Liver (tissue), 9 donors: ENCODE measurements around the gene UNC13A. TPM values are rescaled to one million over a fixed set of nuclear protein-coding genes. Genes with fewer than 3 reads are reported as not detected.

Source experiments
- DNase-seq: peaks from one replicate; pipeline ENCODE4 v3.0.0-alpha.2; 2017; ENCODE audit warnings: low spot score
- H3K27ac ChIP-seq, 2 donors: one replicate each; pipeline ENCODE4 v1.7.0; 2013; ENCODE audit warnings: inconsistent platforms in 2 of 2, low read length in 2 of 2, control low read depth in 1 of 2, low read depth in 1 of 2, mild to moderate bottlenecking in 1 of 2
- H3K27me3 ChIP-seq, 4 donors: one replicate each; pipeline versions ENCODE4 v1.6.1 to v1.7.0; 2013; ENCODE audit warnings: low read length in 3 of 4, inconsistent platforms in 1 of 4, mild to moderate bottlenecking in 1 of 4, moderate library complexity in 1 of 4; ENCODE audit not compliant: control insufficient read depth in 4 of 4, insufficient read depth in 4 of 4
- H3K36me3 ChIP-seq, 4 donors: one replicate each; pipeline versions ENCODE4 v1.6.1 to v1.7.0; 2013; ENCODE audit warnings: low read length in 3 of 4, mild to moderate bottlenecking in 3 of 4, low read depth in 1 of 4, moderate library complexity in 1 of 4; ENCODE audit not compliant: control insufficient read depth in 4 of 4, insufficient read depth in 3 of 4
- H3K4me1 ChIP-seq, 4 donors: one replicate each; pipeline versions ENCODE4 v1.6.1 to v1.7.0; 2013; ENCODE audit warnings: low read length in 3 of 4, mild to moderate bottlenecking in 3 of 4, moderate library complexity in 1 of 4; ENCODE audit not compliant: control insufficient read depth in 4 of 4, insufficient read depth in 4 of 4
- H3K4me3 ChIP-seq, 3 donors: one replicate each; pipeline versions ENCODE4 v1.6.1 to v1.7.0; 2013; ENCODE audit warnings: low read length in 3 of 3, control low read depth in 1 of 3, low read depth in 1 of 3, mild to moderate bottlenecking in 1 of 3
- H3K9ac ChIP-seq, 2 donors: one replicate each; pipeline ENCODE4 v1.7.0; 2013; ENCODE audit warnings: low read length in 2 of 2, mild to moderate bottlenecking in 2 of 2, moderate library complexity in 2 of 2, control low read depth in 1 of 2, low read depth in 1 of 2
- H3K9me3 ChIP-seq, 4 donors: one replicate each; pipeline versions ENCODE4 v1.6.1 to v1.7.0; 2013; ENCODE audit warnings: low read length in 3 of 4; ENCODE audit not compliant: control insufficient read depth in 4 of 4
- CTCF ChIP-seq: fragments of 150-350 bp; IDR thresholded peaks from 2 replicates; pipeline ENCODE4 v1.5.1; 2017; ENCODE audit warnings: improper control_type of control experiment, low read depth, low read length; ENCODE audit not compliant: missing input control
- EGR1 ChIP-seq, 2 donors: IDR thresholded peaks; 2 replicates each; pipeline ENCODE4 v1.6.1; 2016 to 2018; ENCODE audit warnings: antibody characterized with exemption in 2 of 2, low read depth in 2 of 2
- FOXA1 ChIP-seq: IDR thresholded peaks from 2 replicates; pipeline ENCODE4 v1.6.1; 2016; ENCODE audit warnings: antibody characterized with exemption
- FOXA2 ChIP-seq: IDR thresholded peaks from 2 replicates; pipeline ENCODE4 v1.6.1; 2016; ENCODE audit warnings: antibody characterized with exemption
- GABPA ChIP-seq, 2 donors: IDR thresholded peaks in 1 of 2; conservative IDR thresholded peaks in 1 of 2; 2 replicates each; pipeline ENCODE4 v1.6.1; 2016; ENCODE audit warnings: antibody characterized with exemption in 2 of 2, mild to moderate bottlenecking in 1 of 2, moderate library complexity in 1 of 2
- HNF4A ChIP-seq, 2 donors: conservative IDR thresholded peaks; 2 replicates each; pipeline ENCODE4 v1.6.1; 2016; ENCODE audit warnings: antibody characterized with exemption in 2 of 2, mild to moderate bottlenecking in 2 of 2
- HNF4G ChIP-seq: IDR thresholded peaks from 2 replicates; pipeline ENCODE4 v1.6.1; 2016; ENCODE audit warnings: antibody characterized with exemption
- JUND ChIP-seq, 2 donors: IDR thresholded peaks; 2 replicates each; pipeline ENCODE4 v1.6.1; 2016; ENCODE audit warnings: antibody characterized with exemption in 2 of 2
- NR2F2 ChIP-seq: IDR thresholded peaks from 2 replicates; pipeline ENCODE4 v1.6.1; 2016; ENCODE audit warnings: antibody characterized with exemption
- RAD21 ChIP-seq, 2 donors: IDR thresholded peaks; 2 replicates each; pipeline ENCODE4 v1.6.1; 2016; ENCODE audit warnings: antibody characterized with exemption in 2 of 2, mild to moderate bottlenecking in 2 of 2
- REST ChIP-seq: IDR thresholded peaks from 2 replicates; pipeline ENCODE4 v1.6.1; 2016; ENCODE audit warnings: antibody characterized with exemption, mild to moderate bottlenecking
- RXRA ChIP-seq, 2 donors: IDR thresholded peaks; 2 replicates each; pipeline ENCODE4 v1.6.1; 2017 to 2018; ENCODE audit warnings: antibody characterized with exemption in 2 of 2, mild to moderate bottlenecking in 1 of 2
- SP1 ChIP-seq: IDR thresholded peaks from 2 replicates; pipeline ENCODE4 v1.6.1; 2018; ENCODE audit warnings: antibody characterized with exemption, mild to moderate bottlenecking
- TAF1 ChIP-seq: conservative IDR thresholded peaks from 2 replicates; pipeline ENCODE4 v1.6.1; 2016; ENCODE audit warnings: antibody characterized with exemption, mild to moderate bottlenecking
- YY1 ChIP-seq: IDR thresholded peaks from 2 replicates; pipeline ENCODE4 v1.6.1; 2016; ENCODE audit warnings: antibody characterized with exemption, mild to moderate bottlenecking
- ZBTB33 ChIP-seq: IDR thresholded peaks from 2 replicates; pipeline ENCODE4 v1.6.1; 2016; ENCODE audit warnings: antibody characterized with exemption
- WGBS: extraction: QIAGEN DNeasy Blood & Tissue Kit; methylation state at CpG from one replicate; pipeline ENCODE4 v1.1.7; 2013; 5-methylcytosine and 5-hydroxymethylcytosine counted together
- polyA plus RNA-seq, 2 donors: library from polyadenylated mRNA; stranded (reverse) in 1 of 2; unstranded in 1 of 2; fragments of 200-250 nt in 1 of 2; fragments of >200 nt in 1 of 2; fragmentation: Nextera tagmentation in 1 of 2; extraction: Ambion mirVana in 1 of 2; gene quantifications; one replicate each; pipeline versions ENCODE4 v1.2.1 to v1.2.3, GENCODE V29; 2013 to 2015
- total RNA-seq, 2 donors: library from RNA; depleted of rRNA; stranded (reverse); fragments of >200 nt; gene quantifications; one replicate each; pipeline ENCODE4 v1.2.3, GENCODE V29; 2014
- TF ChIP-seq, protein P1 (sequence below): IDR thresholded peaks from 2 replicates; pipeline ENCODE4 v1.6.1; 2016; ENCODE audit warnings: antibody characterized with exemption
- TF ChIP-seq, protein P2 (sequence below): IDR thresholded peaks from 2 replicates; pipeline ENCODE4 v1.6.1; 2016; ENCODE audit warnings: antibody characterized with exemption
- donor health status: healthy.
- donor health status: healthy.
- donor health status: healthy.
- donor health status: healthy.
- donor health status: healthy.

UNC13A gene
- total and polyA plus RNA-seq, 4 donors, result under 0.01 to 0.01 TPM; not detected in 2

GRCh38 chr19:17577457-17578097, 110.6 kb downstream of the UNC13A start:
- no peak for DNase-seq
- WGBS, result 93% methylated on average over 22 of the region's 22 CpGs
- no peak overlapping the region for H3K4me3 ChIP-seq
- peaks cover 15 to 43% (median 18%) of the 10 kb centered on the region in 4 donors for H3K36me3 ChIP-seq
- no peaks in the 10 kb centered on the region for H3K27me3 ChIP-seq
- TF ChIP-seq RAD21 (IDR thresholded peaks at IDR 0.05) (no peak), FOXA1 (no peak), TAF1 (no peak), REST (no peak), SP1 (no peak), HNF4A (conservative IDR thresholded peaks at IDR 0.05) (no peak), RXRA (IDR thresholded peaks at IDR 0.05) (no peak), NR2F2 (no peak), CTCF (no peak), HNF4G (no peak), YY1 (no peak), ZBTB33 (no peak), GABPA (IDR thresholded peaks at IDR 0.05 in 1 of 2, conservative IDR thresholded peaks at IDR 0.05 in 1 of 2) (no peak), EGR1 (IDR thresholded peaks at IDR 0.05; ENCODE audit: low read depth in 2 of 2) (no peak), JUND (IDR thresholded peaks at IDR 0.05) (no peak), FOXA2 (no peak)
- TF ChIP-seq, protein P1, sequence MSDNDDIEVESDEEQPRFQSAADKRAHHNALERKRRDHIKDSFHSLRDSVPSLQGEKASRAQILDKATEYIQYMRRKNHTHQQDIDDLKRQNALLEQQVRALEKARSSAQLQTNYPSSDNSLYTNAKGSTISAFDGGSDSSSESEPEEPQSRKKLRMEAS, result no peak
- TF ChIP-seq, protein P2, sequence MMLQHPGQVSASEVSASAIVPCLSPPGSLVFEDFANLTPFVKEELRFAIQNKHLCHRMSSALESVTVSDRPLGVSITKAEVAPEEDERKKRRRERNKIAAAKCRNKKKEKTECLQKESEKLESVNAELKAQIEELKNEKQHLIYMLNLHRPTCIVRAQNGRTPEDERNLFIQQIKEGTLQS, result no peak
- no peak overlapping the region for H3K9ac ChIP-seq
- H3K4me1 ChIP-seq, result no peaks in the 10 kb centered on the region
- H3K9me3 ChIP-seq, result no peaks in the 10 kb centered on the region
- no peak overlapping the region for H3K27ac ChIP-seq
